Measurements from ENCODE around the gene SLC30A5.

DNA sequence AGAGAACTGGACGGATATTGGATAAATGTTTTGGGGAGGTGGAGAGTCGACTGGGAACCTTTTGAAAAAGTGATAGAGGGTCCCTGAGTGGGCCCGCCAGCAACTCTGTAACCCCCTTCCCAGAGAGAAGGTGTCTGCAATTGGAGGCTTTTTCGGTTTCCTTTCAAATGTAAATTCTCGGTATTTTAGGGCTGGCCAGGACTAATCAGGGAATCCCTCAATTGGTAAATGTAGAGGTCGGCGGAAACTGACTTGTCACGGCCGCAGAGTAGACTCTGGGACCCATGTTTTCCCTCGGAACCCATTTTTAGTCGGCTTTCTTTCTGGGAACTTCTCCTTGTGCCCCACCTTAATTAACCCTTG is 73.7 kb downstream of the SLC30A5 start:
- TF ChIP-seq EZH2 (IDR thresholded peaks at IDR 0.05; ENCODE audit: insufficient read depth, poor library complexity, severe bottlenecking) (no peak), EZH2phosphoT487 (IDR thresholded peaks at IDR 0.05; ENCODE audit: insufficient read depth, low read depth) (no peak)
